Measurements from ENCODE around the gene TRAPPC11.

TRAPPC11 gene

GRCh38 chr4:183760326-183760725 is 101.2 kb downstream of the TRAPPC11 start:
- DNase-seq, result no peak
